Left hindlimb (tissue), 1 donor: ENCODE measurements around the gene NKD2.
"Not testable (repeated sequence)": the region's sequence is repeated elsewhere in the genome, so short reads cannot be mapped to it uniquely, and the experiment has no call there.

Experiments used
- DNase-seq: peaks from one replicate; pipeline ENCODE4 v3.0.0-alpha.2; 2018

NKD2 gene

GRCh38 chr5:979100-979817 lies 29.3 kb upstream of the NKD2 start:
- no peak for DNase-seq

DNA sequence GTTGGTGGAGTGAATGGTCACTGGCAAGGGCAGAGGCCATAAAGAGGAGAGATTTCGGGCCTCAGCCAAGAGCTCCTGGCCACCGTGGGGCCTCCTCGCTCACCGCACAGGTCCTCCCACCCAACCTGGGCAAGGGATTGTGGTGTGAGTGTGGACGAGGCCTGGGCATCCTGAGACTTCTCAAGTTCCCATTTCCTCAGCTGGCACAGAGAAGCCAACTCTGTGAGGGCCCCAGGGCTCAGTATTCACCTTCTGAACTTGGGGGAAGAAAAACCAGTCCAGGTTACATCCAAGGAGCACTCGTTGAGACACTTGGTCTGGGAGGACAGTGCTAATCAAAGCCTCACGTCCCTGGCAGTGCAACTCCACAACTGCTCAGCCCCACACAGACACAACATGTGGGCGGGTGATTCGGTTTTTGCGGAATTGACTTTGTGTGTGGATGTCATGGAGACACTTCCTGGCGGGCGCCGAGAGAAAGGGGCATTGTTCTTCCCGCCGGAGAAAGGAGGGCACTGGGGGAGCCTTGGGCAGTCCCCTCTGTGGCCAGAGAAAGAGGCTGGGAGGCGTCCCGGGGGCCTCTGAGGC lies 28.5 kb upstream of the NKD2 start:
- DNase-seq, result peak; percentile 68

DNA sequence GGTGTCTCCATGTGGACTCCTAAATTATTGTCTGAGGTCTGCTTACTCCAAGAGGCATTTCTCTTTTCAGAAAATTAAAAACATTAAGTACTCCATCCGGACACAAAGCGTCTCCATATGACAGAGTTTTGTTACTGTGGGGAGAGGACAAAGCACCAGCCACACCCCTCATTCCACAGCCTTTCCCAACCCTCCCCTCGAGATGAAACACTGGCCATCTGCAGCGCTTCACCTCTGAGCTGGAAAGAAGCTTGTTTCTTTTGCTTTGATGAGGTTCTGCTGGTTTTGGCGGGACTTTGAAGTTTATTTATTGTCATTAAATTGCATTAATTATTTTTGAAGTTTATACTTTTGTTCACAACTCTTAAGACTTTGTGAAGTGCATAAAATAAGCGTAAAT lies 27.6 kb upstream of the NKD2 start:
- DNase-seq, result peak; percentile 48

DNA sequence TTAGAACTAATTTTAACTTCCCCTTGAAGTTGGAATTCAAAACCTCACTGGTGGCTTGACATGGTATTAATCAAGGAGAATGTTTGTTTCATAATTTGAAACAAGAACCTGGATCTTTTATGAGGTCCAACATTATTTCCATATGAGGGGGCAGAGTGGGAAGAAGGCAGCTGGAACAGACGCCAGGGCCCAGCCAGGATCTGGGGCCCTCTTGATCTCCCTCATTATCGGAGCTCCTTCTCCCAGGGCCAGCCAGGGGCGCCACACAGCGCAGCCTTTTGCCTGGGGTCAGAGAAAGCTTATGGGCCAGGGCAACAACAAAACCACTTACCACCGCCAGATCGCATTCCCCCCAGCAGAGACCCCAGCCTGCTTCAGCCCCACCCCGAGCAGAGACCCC lies 27.1 kb upstream of the NKD2 start:
- no peak for DNase-seq

DNA sequence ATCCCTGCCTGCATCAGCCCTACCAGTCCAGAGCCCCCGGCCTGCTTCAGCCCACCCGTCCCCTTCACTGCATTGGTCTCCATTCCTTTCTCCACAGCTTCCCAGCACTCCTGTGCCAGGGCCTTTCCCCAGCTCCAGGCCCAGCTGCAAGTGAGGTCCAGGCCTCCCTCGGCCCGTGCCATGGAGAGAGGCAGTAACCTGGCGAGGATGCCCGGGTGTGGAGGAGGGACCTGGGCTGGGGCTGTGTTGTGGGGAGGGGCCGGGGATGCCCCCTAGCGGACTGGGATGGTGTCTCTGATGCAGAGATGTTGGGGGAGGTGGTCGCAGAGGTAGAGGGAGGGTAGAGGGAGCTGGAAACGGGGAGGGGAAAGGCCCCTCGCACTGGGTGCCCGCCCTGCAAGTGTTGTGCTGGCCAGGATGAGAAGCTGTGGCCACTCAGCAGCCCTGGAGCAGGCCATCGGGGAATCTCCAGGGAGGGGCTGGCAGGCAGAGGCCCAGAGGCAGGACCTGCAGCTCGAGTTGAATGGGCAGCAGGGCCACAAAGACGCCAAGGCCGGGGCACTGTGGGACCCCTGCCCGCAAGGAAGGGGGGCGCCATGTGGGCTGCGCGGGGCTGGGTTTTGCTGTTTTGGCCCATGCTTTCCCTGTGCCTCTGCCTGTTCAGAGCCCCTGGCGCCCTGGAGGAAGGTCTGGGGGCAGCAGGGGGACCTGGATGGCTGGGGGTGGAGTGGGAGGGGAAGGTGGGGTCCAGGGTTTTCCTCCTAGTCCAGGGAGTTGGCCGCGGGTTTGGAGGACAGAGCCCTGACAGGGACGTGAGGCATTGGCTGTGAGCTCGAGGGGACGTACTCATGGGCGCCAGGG lies 26.0 kb upstream of the NKD2 start:
- peak; percentile 34 for DNase-seq

GRCh38 chr5:983238-983524 lies 25.4 kb upstream of the NKD2 start:
- DNase-seq, result peak; percentile 27

- peak; percentile 28 for DNase-seq
Measured at GRCh38 chr5:983568-983967, 25.0 kb upstream of the NKD2 start.

- no peak for DNase-seq
Measured at GRCh38 chr5:984774-985173, 23.8 kb upstream of the NKD2 start.

- DNase-seq, result no peak
Measured at GRCh38 chr5:987761-988160, 20.8 kb upstream of the NKD2 start.

DNA sequence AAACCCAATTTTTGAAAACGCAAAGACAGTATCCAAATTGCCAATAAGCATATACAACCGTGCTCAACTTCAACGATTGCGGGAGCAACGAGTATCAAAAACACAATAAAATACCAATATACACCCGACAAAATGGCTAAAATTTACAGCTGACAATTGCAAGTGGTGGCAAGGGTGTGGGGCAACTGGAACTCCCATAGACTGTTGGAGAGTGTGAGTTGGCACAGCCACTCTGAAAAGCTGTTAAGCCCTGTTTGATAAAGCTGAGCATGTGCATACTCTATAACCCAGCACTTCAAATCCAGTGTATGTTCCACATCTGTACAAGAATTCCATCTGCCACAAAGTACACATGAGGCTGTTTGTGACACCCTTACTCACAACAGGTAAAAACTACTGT lies 20.3 kb upstream of the NKD2 start:
- DNase-seq, result no peak

DNA sequence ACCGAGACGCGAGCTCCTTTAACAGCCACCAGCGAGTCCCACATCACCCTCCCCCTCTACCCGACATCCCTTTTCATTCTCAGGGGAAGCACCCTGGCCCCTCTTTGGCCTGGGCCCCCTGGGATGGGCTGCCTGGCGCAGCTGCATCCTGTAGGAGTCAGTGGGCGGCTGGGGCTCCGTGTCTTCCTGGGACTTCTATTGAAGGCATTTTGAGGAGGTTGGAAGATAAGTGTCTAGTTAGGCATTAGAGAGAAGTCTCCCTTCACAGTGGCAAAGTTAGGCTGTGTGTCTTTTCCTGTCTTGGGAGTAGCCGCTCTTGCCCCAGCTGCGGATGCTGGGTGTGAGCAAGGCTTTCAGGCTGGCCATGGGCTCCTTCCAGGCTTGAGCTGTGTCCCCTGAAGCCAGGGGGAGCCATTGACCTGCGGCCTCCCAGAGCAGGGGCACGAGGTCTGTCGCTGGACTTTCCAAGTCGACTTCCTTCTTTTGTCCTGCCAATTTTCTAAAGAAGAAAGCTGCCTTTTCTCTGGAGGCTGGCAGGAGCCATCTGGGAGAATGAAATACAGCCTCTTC lies 18.6 kb upstream of the NKD2 start:
- peak; percentile 60 for DNase-seq

GRCh38 chr5:991472-992267 lies 16.9 kb upstream of the NKD2 start:
- peak; percentile 25 for DNase-seq

DNA sequence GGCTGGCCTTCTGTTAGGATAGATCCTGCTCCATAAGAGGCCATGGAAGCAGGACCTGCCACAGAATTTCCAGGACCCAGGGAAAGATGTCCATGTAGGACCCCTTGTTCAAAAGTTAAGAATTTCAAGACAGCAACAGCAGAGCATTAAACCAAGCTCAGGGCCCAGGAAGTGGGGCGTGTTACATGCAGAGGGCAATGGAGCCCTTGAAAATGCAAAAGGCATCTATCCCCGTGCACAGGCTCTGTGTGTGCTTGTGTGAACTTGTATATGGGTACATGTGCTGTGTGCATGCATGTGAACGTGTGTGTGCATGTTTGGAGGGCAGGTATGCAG lies 14.4 kb upstream of the NKD2 start:
- no peak for DNase-seq

GRCh38 chr5:994821-995220 lies 13.8 kb upstream of the NKD2 start:
- no peak for DNase-seq

DNA sequence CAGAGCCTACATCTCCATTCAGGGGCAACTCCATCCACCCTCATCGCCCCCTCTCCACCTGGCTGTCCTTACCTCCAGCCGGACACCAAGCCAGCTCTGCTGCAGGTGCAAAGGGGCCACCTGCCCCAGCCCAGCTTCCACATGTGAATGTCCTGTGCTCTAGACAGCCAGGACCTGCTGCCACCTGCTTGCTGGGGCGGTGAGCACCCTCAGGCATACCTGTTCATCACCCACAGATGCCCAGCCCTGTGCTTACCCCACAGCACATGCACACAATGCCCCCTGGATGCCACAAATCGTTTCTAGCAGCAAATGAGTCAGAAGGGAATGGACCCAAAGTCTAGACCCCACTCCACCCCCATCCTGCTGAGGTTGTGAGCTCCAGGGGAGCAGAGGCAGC lies 13.3 kb upstream of the NKD2 start:
- DNase-seq, result peak; percentile 16

DNA sequence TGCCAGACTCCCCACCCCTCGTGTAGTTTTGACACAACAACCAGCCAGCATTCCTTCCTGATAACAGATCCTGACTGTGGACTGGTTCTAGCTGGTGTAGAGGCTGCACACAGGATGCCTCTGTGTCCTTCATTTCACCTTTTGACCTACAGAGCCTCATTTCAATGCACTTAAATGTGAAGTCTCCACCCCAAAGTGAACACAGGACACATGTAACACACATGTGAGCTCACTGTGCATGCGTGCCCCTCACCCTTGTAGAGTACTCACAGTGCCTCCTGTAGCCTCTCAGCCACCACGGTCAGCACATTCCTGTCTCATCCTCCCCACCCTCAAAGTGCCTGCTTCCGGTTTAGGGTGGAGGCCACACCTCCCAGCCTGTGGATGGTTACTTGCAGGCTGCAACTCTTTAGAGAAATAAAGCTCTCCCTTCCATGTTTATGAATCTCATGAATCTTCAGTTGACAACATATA lies 11.6 kb upstream of the NKD2 start:
- peak; percentile 34 for DNase-seq

- no peak for DNase-seq
Measured at GRCh38 chr5:997711-998110, 10.9 kb upstream of the NKD2 start.

DNA sequence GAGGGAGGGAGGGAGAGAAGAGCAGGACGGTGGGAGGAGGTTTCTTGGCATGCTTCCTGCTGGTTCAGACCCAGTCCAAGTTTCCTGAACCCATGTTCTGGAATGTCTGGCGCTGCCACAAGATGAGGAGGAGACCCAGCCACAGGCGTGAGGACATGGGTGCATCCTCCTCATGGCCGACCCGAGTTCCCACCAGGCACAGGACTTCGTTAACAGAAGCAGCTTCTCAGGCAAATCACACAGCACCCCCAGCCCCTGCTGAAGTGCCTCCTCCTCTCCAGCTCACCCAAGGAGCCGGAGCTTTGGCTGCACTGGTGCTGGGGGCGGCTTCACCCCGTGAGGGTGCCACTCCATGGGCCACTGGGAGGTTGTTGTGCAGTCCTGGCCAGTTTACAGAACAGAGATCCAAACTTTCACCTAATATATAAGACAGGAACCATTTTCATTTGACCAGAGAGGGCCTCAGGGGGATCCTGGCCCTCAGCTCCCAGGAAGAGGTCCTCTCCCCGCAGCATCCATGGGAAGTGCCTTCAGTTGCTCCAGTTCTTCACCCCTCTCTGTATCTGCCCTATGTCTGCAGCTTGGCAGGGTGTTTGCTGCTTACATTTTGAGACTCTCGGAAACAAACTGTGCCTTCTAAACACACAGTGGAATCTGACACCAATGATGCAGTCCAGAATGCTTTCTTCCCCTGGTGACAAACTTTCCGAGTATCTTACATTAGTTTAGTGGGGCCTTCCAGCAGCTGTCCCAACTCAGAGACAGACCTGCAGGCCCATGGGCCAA lies 10.2 kb upstream of the NKD2 start:
- DNase-seq, result peak; percentile 21

GRCh38 chr5:999032-999501 lies 9.5 kb upstream of the NKD2 start:
- no peak for DNase-seq

DNA sequence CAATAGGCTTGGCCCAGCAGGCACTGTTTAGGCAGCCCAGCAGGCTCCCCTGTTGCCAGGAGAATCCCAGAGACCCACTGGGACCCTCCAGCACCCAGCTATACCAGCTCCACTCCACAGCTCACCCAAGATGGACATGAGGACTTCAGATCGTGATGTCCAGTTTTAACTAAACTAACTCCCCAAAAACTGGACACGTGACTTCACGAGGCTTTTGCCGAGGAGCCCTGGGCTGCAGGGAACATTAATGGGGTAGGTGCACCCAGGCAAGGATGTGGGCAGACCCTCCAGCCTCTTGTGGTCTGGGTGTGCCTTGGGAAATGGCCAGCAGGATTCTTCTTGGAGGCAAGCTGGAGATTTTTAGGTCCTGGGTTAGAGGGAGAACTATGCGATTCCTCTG lies 8.9 kb upstream of the NKD2 start:
- peak; percentile 26 for DNase-seq

DNA sequence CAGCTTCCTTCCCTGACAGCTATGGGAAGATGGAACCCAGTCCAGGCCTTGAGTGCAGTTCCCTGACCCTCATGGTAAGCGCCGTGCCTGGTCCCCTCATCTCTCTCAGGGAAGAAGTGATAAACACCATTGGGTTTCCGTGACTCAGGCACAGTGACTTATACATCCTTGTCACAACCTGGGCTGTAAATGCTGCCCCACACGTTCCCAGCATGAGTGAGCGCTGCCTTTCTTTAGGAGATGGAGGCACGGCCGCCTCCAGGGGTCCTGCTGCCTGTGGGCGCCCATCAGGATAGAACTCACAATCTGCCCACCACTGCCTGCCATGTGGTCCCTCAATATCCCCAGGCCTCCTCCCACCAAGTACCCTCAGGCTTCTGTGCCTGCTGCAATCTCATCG lies 8.3 kb upstream of the NKD2 start:
- peak; percentile 16 for DNase-seq

GRCh38 chr5:1000831-1001230 lies 7.8 kb upstream of the NKD2 start:
- DNase-seq, result not testable (repeated sequence)
